ENCODE data around the gene MARCKSL1. TPM values are rescaled to one million over a fixed set of nuclear protein-coding genes. Genes with fewer than 3 reads are reported as not detected.
A peak's percentile ranks its signal among the peaks of the same experiment; 100 is the strongest.

The MARCKSL1 gene
- total RNA-seq = 10 to 100 TPM; 21.7 to 22.0 TPM

- H3K27ac Mint-ChIP-seq = no peak within 1 kb of the TSS
- H3K4me3 Mint-ChIP-seq = peak within 1 kb of the TSS; percentile 85
- H3K9me3 Mint-ChIP-seq = no peaks in the 10 kb centered on the region
- peaks cover 24% of the 10 kb centered on the region for H3K4me1 Mint-ChIP-seq
- peak; percentile 62 for ATAC-seq (ENCODE audit: low read depth)
- H3K27me3 Mint-ChIP-seq = peaks cover 7% of the 10 kb centered on the region
- DNase-seq = peak; percentile 91
- POLR2A ChIA-PET = interaction anchor here (0.6 to 3.8 kb wide), 34 partner anchors 9 to 547 kb away, joined by 3 to 33 read pairs (median 6); partner anchors contain the start of genes BSDC1, CCDC28B, FAM229A and HDAC1
- peaks cover 12% of the 10 kb centered on the region for H3K36me3 Mint-ChIP-seq
Measured at GRCh38 chr1:32335790-32336590, at the start of gene MARCKSL1. Gene MARCKSL1, minus strand, starts transcription at chr1:32336233. Its CDS starts 200 bp downstream, at chr1:32336033.

- peaks cover 11% of the 10 kb centered on the region for H3K36me3 Mint-ChIP-seq
- H3K9me3 Mint-ChIP-seq = no peaks in the 10 kb centered on the region
- ATAC-seq (ENCODE audit: low read depth) = no peak
- H3K4me3 Mint-ChIP-seq = no peak overlapping the region
- POLR2A ChIA-PET = no interaction called here
- no peaks in the 10 kb centered on the region for H3K4me1 Mint-ChIP-seq
- H3K27ac Mint-ChIP-seq = no peak overlapping the region
- DNase-seq = no peak
- no peaks in the 10 kb centered on the region for H3K27me3 Mint-ChIP-seq
Measured at GRCh38 chr1:32380057-32380456, 44.0 kb upstream of the MARCKSL1 start.

- no peaks in the 10 kb centered on the region for H3K27me3 Mint-ChIP-seq
- POLR2A ChIA-PET = no interaction called here
- no peak overlapping the region for H3K27ac Mint-ChIP-seq
- DNase-seq (no peak), ATAC-seq (ENCODE audit: low read depth) (no peak)
- peaks cover 8% of the 10 kb centered on the region for H3K36me3 Mint-ChIP-seq
- peaks cover 2% of the 10 kb centered on the region for H3K4me1 Mint-ChIP-seq
- no peak overlapping the region for H3K4me3 Mint-ChIP-seq
- H3K9me3 Mint-ChIP-seq = no peaks in the 10 kb centered on the region
Measured at GRCh38 chr1:32377541-32378220, 41.6 kb upstream of the MARCKSL1 start.

- DNase-seq (no peak), ATAC-seq (ENCODE audit: low read depth) (no peak)
- POLR2A ChIA-PET = no interaction called here
- peaks cover 14% of the 10 kb centered on the region for H3K4me1 Mint-ChIP-seq
- H3K36me3 Mint-ChIP-seq = peaks cover 10% of the 10 kb centered on the region
- no peak overlapping the region for H3K4me3 Mint-ChIP-seq
- H3K27ac Mint-ChIP-seq = no peak overlapping the region
- no peaks in the 10 kb centered on the region for H3K27me3 Mint-ChIP-seq
- H3K9me3 Mint-ChIP-seq = no peaks in the 10 kb centered on the region
Measured at GRCh38 chr1:32376199-32376598, 40.2 kb upstream of the MARCKSL1 start.

GRCh38 chr1:32373996-32374592 lies 38.1 kb upstream of the MARCKSL1 start:
- Mint-ChIP-seq H3K4me3 (no peak overlapping the region), H3K27ac (no peak overlapping the region), H3K36me3 (peaks cover 9% of the 10 kb centered on the region), H3K4me1 (peaks cover 14% of the 10 kb centered on the region), H3K9me3 (no peaks in the 10 kb centered on the region), H3K27me3 (no peaks in the 10 kb centered on the region)
- ATAC-seq (ENCODE audit: low read depth) = no peak
- POLR2A ChIA-PET = no interaction called here
- DNase-seq = no peak

GRCh38 chr1:32372149-32372756 lies 36.2 kb upstream of the MARCKSL1 start:
- POLR2A ChIA-PET = interaction anchor here (0.5 to 2.2 kb wide), 4 partner anchors 13 to 132 kb away, joined by 3 to 12 read pairs (median 4); partner anchors contain the start of gene MARCKSL1
- H3K36me3 Mint-ChIP-seq = peaks cover 4% of the 10 kb centered on the region

GRCh38 chr1:32367912-32368635 lies 32.0 kb upstream of the MARCKSL1 start:
- peaks cover 17% of the 10 kb centered on the region for H3K4me1 Mint-ChIP-seq

More at GRCh38 chr1:32372149-32372756, 36.2 kb upstream of the MARCKSL1 start:
- DNase-seq (peak; percentile 61), ATAC-seq (ENCODE audit: low read depth) (peak; percentile 89)
- Mint-ChIP-seq H3K4me3 (no peak overlapping the region), H3K27ac (no peak overlapping the region), H3K4me1 (peaks cover 14% of the 10 kb centered on the region), H3K27me3 (no peaks in the 10 kb centered on the region), H3K9me3 (no peaks in the 10 kb centered on the region)

GRCh38 chr1:32365445-32365844 lies 29.4 kb upstream of the MARCKSL1 start:
- POLR2A ChIA-PET = no interaction called here
- Mint-ChIP-seq H3K27me3 (peaks cover 3% of the 10 kb centered on the region), H3K4me1 (peaks cover 9% of the 10 kb centered on the region), H3K27ac (no peak overlapping the region), H3K9me3 (no peaks in the 10 kb centered on the region), H3K36me3 (peaks cover 5% of the 10 kb centered on the region), H3K4me3 (no peak overlapping the region)
- ATAC-seq (ENCODE audit: low read depth) (no peak), DNase-seq (no peak)

More at GRCh38 chr1:32367912-32368635, 32.0 kb upstream of the MARCKSL1 start:
- POLR2A ChIA-PET = interaction anchor here (0.9 kb wide), 1 partner anchor 32 kb away, joined by 3 read pairs; the partner anchor contains the start of gene MARCKSL1
- Mint-ChIP-seq H3K27me3 (no peaks in the 10 kb centered on the region), H3K4me3 (no peak overlapping the region), H3K36me3 (peaks cover 5% of the 10 kb centered on the region), H3K27ac (no peak overlapping the region), H3K9me3 (no peaks in the 10 kb centered on the region)
- ATAC-seq (ENCODE audit: low read depth) = no peak
- no peak for DNase-seq

GRCh38 chr1:32364836-32365235 lies 28.8 kb upstream of the MARCKSL1 start:
- ATAC-seq (ENCODE audit: low read depth) (no peak), DNase-seq (no peak)
- Mint-ChIP-seq H3K4me3 (no peak overlapping the region), H3K36me3 (peaks cover 5% of the 10 kb centered on the region), H3K27ac (no peak overlapping the region), H3K4me1 (peaks cover 14% of the 10 kb centered on the region), H3K9me3 (no peaks in the 10 kb centered on the region), H3K27me3 (peaks cover 3% of the 10 kb centered on the region)
- POLR2A ChIA-PET = no interaction called here

- Mint-ChIP-seq H3K36me3 (peaks cover 3% of the 10 kb centered on the region), H3K9me3 (no peaks in the 10 kb centered on the region), H3K27ac (no peak overlapping the region), H3K4me3 (no peak overlapping the region), H3K4me1 (peaks cover 20% of the 10 kb centered on the region), H3K27me3 (peaks cover 3% of the 10 kb centered on the region)
- DNase-seq (no peak), ATAC-seq (ENCODE audit: low read depth) (no peak)
- POLR2A ChIA-PET = interaction anchor here (1.1 kb wide), 1 partner anchor 28 kb away, joined by 3 read pairs; no protein-coding TSS in a partner anchor
Measured at GRCh38 chr1:32363713-32364112, 27.7 kb upstream of the MARCKSL1 start.

GRCh38 chr1:32362474-32363313 lies 26.7 kb upstream of the MARCKSL1 start, which contains the start of the genes FAM229A and TSSK3:
Gene FAM229A, minus strand, starts transcription at chr1:32362485. Its CDS starts 394 bp downstream, at chr1:32362091.
Gene TSSK3, plus strand, starts transcription at chr1:32362539. Its CDS starts 163 bp downstream, at chr1:32362702.
- H3K27me3 Mint-ChIP-seq = peaks cover 3% of the 10 kb centered on the region
- ATAC-seq (ENCODE audit: low read depth) (no peak), DNase-seq (no peak)
- peaks cover 20% of the 10 kb centered on the region for H3K4me1 Mint-ChIP-seq
- peak within 1 kb of the TSS; percentile 6 for H3K4me3 Mint-ChIP-seq
- POLR2A ChIA-PET = interaction anchor here (1.0 to 1.1 kb wide), 2 partner anchors 27 kb away, joined by 3 to 6 read pairs; partner anchors contain the start of gene MARCKSL1
- H3K9me3 Mint-ChIP-seq = no peaks in the 10 kb centered on the region
- H3K36me3 Mint-ChIP-seq = peaks cover 3% of the 10 kb centered on the region
- H3K27ac Mint-ChIP-seq = no peak within 1 kb of the TSS

Measured in activated naive CD8-positive, alpha-beta T cell treated with anti-CD3 and anti-CD28 coated beads, Interleukin-2, amount 10 ng/mL, durations not matched to agents 7 days and 5 days (primary cell).